MM.1S (cell line): ENCODE measurements around the gene CMTM3.

Experiments
- CTCF ChIP-seq: fragments of 300-600 bp; sonication (generic); IDR thresholded peaks from 2 replicates; pipeline ENCODE4 v1.5.1; 2016; ENCODE audit warnings: antibody characterized with exemption, low read length, mixed read lengths
- EZH2 ChIP-seq: fragments of 300-600 bp; sonication (generic); optimal IDR thresholded peaks from 2 replicates; pipeline ENCODE3; 2017; ENCODE audit warnings: low read depth, mild to moderate bottlenecking, antibody characterized with exemption, low read length, mixed read lengths
- EZH2phosphoT487 ChIP-seq: fragments of 300-600 bp; sonication (generic); IDR thresholded peaks from 2 replicates; pipeline ENCODE4 v1.6.1; 2018; ENCODE audit warnings: antibody characterized with exemption, low read length

DNA sequence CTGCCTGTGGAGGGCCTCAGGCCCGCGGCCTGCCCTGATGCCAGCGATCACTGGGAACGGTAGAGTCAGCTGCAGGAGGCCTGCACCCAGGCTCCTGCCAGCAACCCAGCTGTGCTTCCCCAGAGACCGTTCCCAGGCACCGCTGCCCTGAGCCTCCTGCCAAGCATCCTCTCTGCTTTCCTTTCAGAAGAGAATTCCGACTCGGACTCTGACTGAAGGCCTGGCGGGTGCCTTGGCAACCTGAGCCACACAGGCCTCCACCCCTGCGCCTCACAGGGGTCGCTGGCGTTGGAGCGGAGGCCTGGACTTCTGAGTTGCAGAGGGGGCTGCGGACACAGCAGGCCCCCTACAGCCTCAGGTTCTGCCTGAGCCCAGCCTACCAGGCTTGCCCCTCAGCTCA is 7.9 kb downstream of the CMTM3 start:
- TF ChIP-seq CTCF, result no peak
- TF ChIP-seq EZH2, result no peak
- no peak for TF ChIP-seq EZH2phosphoT487
